HFF-Myc (cell line): ENCODE measurements around the gene LENEP.

Experiments used
- DNase-seq: peaks from one replicate; pipeline ENCODE4 v3.0.0-alpha.2; 2011; ENCODE audit warnings: low read depth; ENCODE audit errors: extremely low read depth
- H3K4me3 ChIP-seq: replicated peaks from 2 replicates; pipeline ENCODE4 v1.5.1; 2011; ENCODE audit warnings: low read depth, mild to moderate bottlenecking, control low read depth, low read length
- CTCF ChIP-seq: IDR thresholded peaks from 2 replicates; pipeline ENCODE4 v1.5.1; 2012; ENCODE audit warnings: mild to moderate bottlenecking, low read depth, low read length, control low read depth; ENCODE audit errors: missing control alignments

Gene LENEP

GRCh38 chr1:155026588-155026987, 33.2 kb downstream of the LENEP start:
- no peak for TF ChIP-seq CTCF
- H3K4me3 ChIP-seq: no peak overlapping the region
- no peak for DNase-seq

- H3K4me3 ChIP-seq: no peak overlapping the region
- DNase-seq: no peak
- no peak for TF ChIP-seq CTCF
Measured at GRCh38 chr1:155029513-155030242, 36.3 kb downstream of the LENEP start.

GRCh38 chr1:155030243-155030795, 36.9 kb downstream of the LENEP start:
- DNase-seq: no peak
- H3K4me3 ChIP-seq: no peak overlapping the region
- no peak for TF ChIP-seq CTCF

GRCh38 chr1:155030899-155031298, 37.5 kb downstream of the LENEP start:
- no peak overlapping the region for H3K4me3 ChIP-seq
- TF ChIP-seq CTCF: no peak
- no peak for DNase-seq

- no peak overlapping the region for H3K4me3 ChIP-seq
- DNase-seq: no peak
- TF ChIP-seq CTCF: no peak
Measured at GRCh38 chr1:155032886-155033285, 39.5 kb downstream of the LENEP start.

- DNase-seq: no peak
Measured at GRCh38 chr1:155033524-155033923, 40.1 kb downstream of the LENEP start, which contains the start of the genes DCST1 and DCST2. TSS of gene DCST1 (plus strand) at chr1:155033824. CDS start at chr1:155034037, 213 bp downstream. TSS of gene DCST2 (minus strand) at chr1:155033781. CDS start at chr1:155033701, 80 bp downstream.

More at GRCh38 chr1:155033524-155033923, 40.1 kb downstream of the LENEP start, which contains the start of the genes DCST1 and DCST2:
- H3K4me3 ChIP-seq: no peak within 1 kb of the TSS
- TF ChIP-seq CTCF: no peak
